Liver (tissue), 9 donors: ENCODE data around the gene ANKRD65. TPM values are rescaled to one million over a fixed set of nuclear protein-coding genes. Genes with fewer than 3 reads are reported as not detected.
A peak's percentile ranks its signal among the peaks of the same experiment; 100 is the strongest.

Source experiments
- DNase-seq: peaks from one replicate; pipeline ENCODE4 v3.0.0-alpha.2; 2017; ENCODE audit warnings: low spot score
- H3K27ac ChIP-seq, 2 donors: one replicate each; pipeline ENCODE4 v1.7.0; 2013; ENCODE audit warnings: inconsistent platforms in 2 of 2, low read length in 2 of 2, control low read depth in 1 of 2, low read depth in 1 of 2, mild to moderate bottlenecking in 1 of 2
- H3K27me3 ChIP-seq, 4 donors: one replicate each; pipeline versions ENCODE4 v1.6.1 to v1.7.0; 2013; ENCODE audit warnings: low read length in 3 of 4, inconsistent platforms in 1 of 4, mild to moderate bottlenecking in 1 of 4, moderate library complexity in 1 of 4; ENCODE audit not compliant: control insufficient read depth in 4 of 4, insufficient read depth in 4 of 4
- H3K36me3 ChIP-seq, 4 donors: one replicate each; pipeline versions ENCODE4 v1.6.1 to v1.7.0; 2013; ENCODE audit warnings: low read length in 3 of 4, mild to moderate bottlenecking in 3 of 4, low read depth in 1 of 4, moderate library complexity in 1 of 4; ENCODE audit not compliant: control insufficient read depth in 4 of 4, insufficient read depth in 3 of 4
- H3K4me1 ChIP-seq, 4 donors: one replicate each; pipeline versions ENCODE4 v1.6.1 to v1.7.0; 2013; ENCODE audit warnings: low read length in 3 of 4, mild to moderate bottlenecking in 3 of 4, moderate library complexity in 1 of 4; ENCODE audit not compliant: control insufficient read depth in 4 of 4, insufficient read depth in 4 of 4
- H3K4me3 ChIP-seq, 3 donors: one replicate each; pipeline versions ENCODE4 v1.6.1 to v1.7.0; 2013; ENCODE audit warnings: low read length in 3 of 3, control low read depth in 1 of 3, low read depth in 1 of 3, mild to moderate bottlenecking in 1 of 3
- H3K9ac ChIP-seq, 2 donors: one replicate each; pipeline ENCODE4 v1.7.0; 2013; ENCODE audit warnings: low read length in 2 of 2, mild to moderate bottlenecking in 2 of 2, moderate library complexity in 2 of 2, control low read depth in 1 of 2, low read depth in 1 of 2
- H3K9me3 ChIP-seq, 4 donors: one replicate each; pipeline versions ENCODE4 v1.6.1 to v1.7.0; 2013; ENCODE audit warnings: low read length in 3 of 4; ENCODE audit not compliant: control insufficient read depth in 4 of 4
- CTCF ChIP-seq: fragments of 150-350 bp; IDR thresholded peaks from 2 replicates; pipeline ENCODE4 v1.5.1; 2017; ENCODE audit warnings: improper control_type of control experiment, low read depth, low read length; ENCODE audit not compliant: missing input control
- EGR1 ChIP-seq, 2 donors: IDR thresholded peaks; 2 replicates each; pipeline ENCODE4 v1.6.1; 2016 to 2018; ENCODE audit warnings: antibody characterized with exemption in 2 of 2, low read depth in 2 of 2
- FOXA1 ChIP-seq: IDR thresholded peaks from 2 replicates; pipeline ENCODE4 v1.6.1; 2016; ENCODE audit warnings: antibody characterized with exemption
- GABPA ChIP-seq, 2 donors: IDR thresholded peaks in 1 of 2; conservative IDR thresholded peaks in 1 of 2; 2 replicates each; pipeline ENCODE4 v1.6.1; 2016; ENCODE audit warnings: antibody characterized with exemption in 2 of 2, mild to moderate bottlenecking in 1 of 2, moderate library complexity in 1 of 2
- HNF4A ChIP-seq, 2 donors: conservative IDR thresholded peaks; 2 replicates each; pipeline ENCODE4 v1.6.1; 2016; ENCODE audit warnings: antibody characterized with exemption in 2 of 2, mild to moderate bottlenecking in 2 of 2
- JUND ChIP-seq, 2 donors: IDR thresholded peaks; 2 replicates each; pipeline ENCODE4 v1.6.1; 2016; ENCODE audit warnings: antibody characterized with exemption in 2 of 2
- MAX ChIP-seq: IDR thresholded peaks from 2 replicates; pipeline ENCODE4 v1.6.1; 2016; ENCODE audit warnings: antibody characterized with exemption
- NR2F2 ChIP-seq: IDR thresholded peaks from 2 replicates; pipeline ENCODE4 v1.6.1; 2016; ENCODE audit warnings: antibody characterized with exemption
- RAD21 ChIP-seq, 2 donors: IDR thresholded peaks; 2 replicates each; pipeline ENCODE4 v1.6.1; 2016; ENCODE audit warnings: antibody characterized with exemption in 2 of 2, mild to moderate bottlenecking in 2 of 2
- RXRA ChIP-seq, 2 donors: IDR thresholded peaks; 2 replicates each; pipeline ENCODE4 v1.6.1; 2017 to 2018; ENCODE audit warnings: antibody characterized with exemption in 2 of 2, mild to moderate bottlenecking in 1 of 2
- SP1 ChIP-seq: IDR thresholded peaks from 2 replicates; pipeline ENCODE4 v1.6.1; 2018; ENCODE audit warnings: antibody characterized with exemption, mild to moderate bottlenecking
- TAF1 ChIP-seq: conservative IDR thresholded peaks from 2 replicates; pipeline ENCODE4 v1.6.1; 2016; ENCODE audit warnings: antibody characterized with exemption, mild to moderate bottlenecking
- YY1 ChIP-seq: IDR thresholded peaks from 2 replicates; pipeline ENCODE4 v1.6.1; 2016; ENCODE audit warnings: antibody characterized with exemption, mild to moderate bottlenecking
- ZBTB33 ChIP-seq: IDR thresholded peaks from 2 replicates; pipeline ENCODE4 v1.6.1; 2016; ENCODE audit warnings: antibody characterized with exemption
- WGBS: extraction: QIAGEN DNeasy Blood & Tissue Kit; methylation state at CpG from one replicate; pipeline ENCODE4 v1.1.7; 2013; 5-methylcytosine and 5-hydroxymethylcytosine counted together
- polyA plus RNA-seq, 2 donors: library from polyadenylated mRNA; stranded (reverse) in 1 of 2; unstranded in 1 of 2; fragments of 200-250 nt in 1 of 2; fragments of >200 nt in 1 of 2; fragmentation: Nextera tagmentation in 1 of 2; extraction: Ambion mirVana in 1 of 2; gene quantifications; one replicate each; pipeline versions ENCODE4 v1.2.1 to v1.2.3, GENCODE V29; 2013 to 2015
- total RNA-seq, 2 donors: library from RNA; depleted of rRNA; stranded (reverse); fragments of >200 nt; gene quantifications; one replicate each; pipeline ENCODE4 v1.2.3, GENCODE V29; 2014
- donor health status: healthy.
- donor health status: healthy.
- donor health status: healthy.
- donor health status: healthy.
- donor health status: healthy.

Gene ANKRD65
- total and polyA plus RNA-seq, 4 donors, result 0.14 to 0.31 (median 0.23) TPM

GRCh38 chr1:1377540-1378205, 43.4 kb downstream of the ANKRD65 start:
- DNase-seq, result no peak
- H3K27me3 ChIP-seq, result no peaks in the 10 kb centered on the region
- no peak overlapping the region for H3K4me3 ChIP-seq
- H3K4me1 ChIP-seq, result peaks cover 7 to 25% (median 20%) of the 10 kb centered on the region in 4 donors
- H3K9me3 ChIP-seq, result no peaks in the 10 kb centered on the region
- WGBS, result 98% methylated on average over 16 of the region's 16 CpGs
- TF ChIP-seq CTCF (no peak), NR2F2 (no peak)
- no peak overlapping the region for H3K9ac ChIP-seq
- H3K27ac ChIP-seq, result no peak overlapping the region
- H3K36me3 ChIP-seq, result peaks cover 0 to 5% (median 2%) of the 10 kb centered on the region in 4 donors

GRCh38 chr1:1376551-1377226, 44.4 kb downstream of the ANKRD65 start:
- Histone ChIP-seq H3K27me3 (no peaks in the 10 kb centered on the region), H3K4me3 (no peak overlapping the region), H3K9ac (no peak overlapping the region), H3K36me3 (peaks cover 0 to 5% (median 2%) of the 10 kb centered on the region in 4 donors), H3K9me3 (no peaks in the 10 kb centered on the region), H3K27ac (no peak overlapping the region), H3K4me1 (peaks cover 7 to 32% (median 27%) of the 10 kb centered on the region in 4 donors)
- no peak for TF ChIP-seq TAF1
- 89% methylated on average over 10 of the region's 10 CpGs for WGBS
- DNase-seq, result no peak

GRCh38 chr1:1374929-1375662, 46.0 kb downstream of the ANKRD65 start, which contains the start of gene AURKAIP1:
TSS of gene AURKAIP1 (minus strand) at chr1:1375207. CDS start at chr1:1374756, 451 bp downstream.
- H3K9me3 ChIP-seq, result no peaks in the 10 kb centered on the region
- H3K36me3 ChIP-seq, result peaks cover 0 to 4% (median 0%) of the 10 kb centered on the region in 4 donors
- peak; percentile 94 for DNase-seq
- no peaks in the 10 kb centered on the region for H3K27me3 ChIP-seq
- H3K4me1 ChIP-seq, result peaks cover 7 to 33% (median 28%) of the 10 kb centered on the region in 4 donors
- peak within 1 kb of the TSS; percentile 77 to 87 for H3K27ac ChIP-seq
- H3K4me3 ChIP-seq, result peak within 1 kb of the TSS; percentile 73 to 98 (median 82)
- no peak for TF ChIP-seq JUND (IDR thresholded peaks at IDR 0.05)
- peak; percentile 87 for TF ChIP-seq MAX
- TF ChIP-seq ZBTB33, result peak; percentile 98
- peak; percentile 35 to 47 for TF ChIP-seq RXRA (IDR thresholded peaks at IDR 0.05)
- TF ChIP-seq GABPA (IDR thresholded peaks at IDR 0.05 in 1 of 2, conservative IDR thresholded peaks at IDR 0.05 in 1 of 2), result peak; percentile 97
- peak in 1 of 2 donors; percentile 40 for TF ChIP-seq HNF4A (conservative IDR thresholded peaks at IDR 0.05)
- peak; percentile 82 for TF ChIP-seq SP1
- TF ChIP-seq NR2F2, result peak; percentile 36
- TF ChIP-seq EGR1 (IDR thresholded peaks at IDR 0.05; ENCODE audit: low read depth in 2 of 2), result peak; percentile 81 to 94
- peak; percentile 31 to 34 for TF ChIP-seq RAD21 (IDR thresholded peaks at IDR 0.05)
- TF ChIP-seq FOXA1, result no peak
- peak; percentile 90 for TF ChIP-seq YY1
- no peak for TF ChIP-seq CTCF
- H3K9ac ChIP-seq, result peak within 1 kb of the TSS; percentile 72 to 94
- under 1% methylated on average over 85 of the region's 85 CpGs for WGBS
